Fibroblast of lung (primary cell): ENCODE data around the gene KLHL6.

Experiments
- CTCF ChIP-seq, 2 donors: IDR thresholded peaks in 1 of 2; conservative IDR thresholded peaks in 1 of 2; 1 replicate in 1 of 2; 2 replicates in 1 of 2; pipeline ENCODE4 v1.5.1; 2011 to 2012; ENCODE audit warnings: low read length in 2 of 2, control low read depth in 1 of 2, inconsistent platforms in 1 of 2, low read depth in 1 of 2, mild to moderate bottlenecking in 1 of 2
- EZH2 ChIP-seq: IDR thresholded peaks from 2 replicates; pipeline ENCODE4 v1.5.1; 2012; ENCODE audit warnings: low read length, control low read depth, mild to moderate bottlenecking; ENCODE audit errors: missing control alignments

DNA sequence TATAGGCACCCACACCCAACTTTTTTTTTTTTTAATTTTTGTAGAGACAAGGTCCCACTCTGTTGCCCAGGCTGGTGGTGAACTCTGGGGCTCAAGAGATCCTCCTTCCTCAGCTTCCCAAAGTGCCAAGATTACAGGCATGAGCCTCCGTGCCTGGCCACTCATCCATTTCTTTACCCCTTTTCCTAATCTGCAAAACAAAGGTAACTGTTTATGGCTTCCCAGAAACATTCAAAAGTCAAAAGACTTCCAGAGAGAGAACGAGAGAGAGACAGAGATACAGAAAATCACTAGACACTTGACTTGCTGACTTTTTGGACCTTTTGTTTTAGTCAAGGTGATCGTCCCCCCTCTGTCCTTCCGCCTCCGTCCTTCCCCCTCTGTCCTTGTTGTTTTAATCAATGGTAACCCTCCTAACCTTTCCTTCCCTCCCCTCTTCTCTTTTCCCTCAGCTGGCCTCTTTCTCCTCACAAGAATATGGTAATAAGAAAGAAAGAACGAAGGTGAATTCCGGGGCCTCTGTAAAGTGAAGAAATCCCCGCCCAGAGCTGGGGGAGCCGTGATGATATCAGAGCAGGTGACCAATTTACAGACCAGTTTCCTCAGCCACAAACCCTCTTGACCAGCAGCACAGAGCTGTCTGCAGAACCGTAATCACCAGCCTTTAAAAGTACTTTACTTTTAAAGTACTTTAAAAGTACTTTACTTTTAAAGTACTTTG is 21.9 kb downstream of the KLHL6 start:
- TF ChIP-seq CTCF (conservative IDR thresholded peaks at IDR 0.05 in 1 of 2, IDR thresholded peaks at IDR 0.05 in 1 of 2; ENCODE audit: low read depth in 1 of 2, low read length in 2 of 2) (no peak), EZH2 (no peak)
